ENCODE data around the gene MORN4.

The MORN4 gene

DNA sequence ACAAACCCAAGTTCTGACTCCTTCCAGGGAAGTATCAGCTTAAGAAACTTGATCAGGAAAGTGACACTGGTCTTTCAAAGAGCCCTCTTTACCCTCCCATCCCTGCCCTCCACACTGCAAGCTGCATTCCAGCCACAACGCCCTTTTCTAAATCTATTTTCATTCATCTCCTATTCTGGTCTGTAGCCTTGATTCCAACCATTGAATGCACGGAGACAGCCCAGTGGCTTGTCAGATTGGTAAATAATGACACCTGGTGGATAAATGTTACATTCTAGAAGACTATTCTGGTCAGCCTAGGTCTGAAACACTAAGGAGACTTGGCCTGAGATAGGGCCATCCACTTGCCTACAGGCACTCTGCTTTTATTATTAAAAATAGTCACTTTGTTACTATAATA, 20.9 kb downstream of the MORN4 start:
- H3K36me3 ChIP-seq (ENCODE audit: insufficient read depth, low read length), result no peaks in the 10 kb centered on the region
- no peak overlapping the region for H3K9ac ChIP-seq (ENCODE audit: low read length)
- no peaks in the 10 kb centered on the region for H3K79me2 ChIP-seq (ENCODE audit: insufficient read depth, low read length)
- no peak overlapping the region for H3K4me2 ChIP-seq (ENCODE audit: low read length)
- H3K27ac ChIP-seq (ENCODE audit: low read depth, low read length, poor library complexity, severe bottlenecking), result no peak overlapping the region
- H2AFZ ChIP-seq (ENCODE audit: low read length), result no peak overlapping the region
- H4K20me1 ChIP-seq (ENCODE audit: insufficient read depth, low read length), result no peaks in the 10 kb centered on the region
- H3F3A ChIP-seq (ENCODE audit: insufficient read depth, low read length), result no peaks in the 10 kb centered on the region
- H3K4me1 ChIP-seq (ENCODE audit: insufficient read depth, low read length, severe bottlenecking), result no peaks in the 10 kb centered on the region
- no peaks in the 10 kb centered on the region for H3K27me3 ChIP-seq (ENCODE audit: insufficient read depth, low read length)
- no peak overlapping the region for H3K4me3 ChIP-seq (ENCODE audit: low read depth, low read length, poor library complexity, severe bottlenecking)
- H3K9me3 ChIP-seq (ENCODE audit: low read length), result no peaks in the 10 kb centered on the region
- TF ChIP-seq, protein P1, sequence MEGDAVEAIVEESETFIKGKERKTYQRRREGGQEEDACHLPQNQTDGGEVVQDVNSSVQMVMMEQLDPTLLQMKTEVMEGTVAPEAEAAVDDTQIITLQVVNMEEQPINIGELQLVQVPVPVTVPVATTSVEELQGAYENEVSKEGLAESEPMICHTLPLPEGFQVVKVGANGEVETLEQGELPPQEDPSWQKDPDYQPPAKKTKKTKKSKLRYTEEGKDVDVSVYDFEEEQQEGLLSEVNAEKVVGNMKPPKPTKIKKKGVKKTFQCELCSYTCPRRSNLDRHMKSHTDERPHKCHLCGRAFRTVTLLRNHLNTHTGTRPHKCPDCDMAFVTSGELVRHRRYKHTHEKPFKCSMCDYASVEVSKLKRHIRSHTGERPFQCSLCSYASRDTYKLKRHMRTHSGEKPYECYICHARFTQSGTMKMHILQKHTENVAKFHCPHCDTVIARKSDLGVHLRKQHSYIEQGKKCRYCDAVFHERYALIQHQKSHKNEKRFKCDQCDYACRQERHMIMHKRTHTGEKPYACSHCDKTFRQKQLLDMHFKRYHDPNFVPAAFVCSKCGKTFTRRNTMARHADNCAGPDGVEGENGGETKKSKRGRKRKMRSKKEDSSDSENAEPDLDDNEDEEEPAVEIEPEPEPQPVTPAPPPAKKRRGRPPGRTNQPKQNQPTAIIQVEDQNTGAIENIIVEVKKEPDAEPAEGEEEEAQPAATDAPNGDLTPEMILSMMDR (IDR thresholded peaks at IDR 0.05; ENCODE audit: low read length), result peak; percentile 36; the same call in 1 of the 2 replicates
- TF ChIP-seq EZH2 (IDR thresholded peaks at IDR 0.05; ENCODE audit: borderline replicate concordance, low read length), result no peak
- no peaks in the 10 kb centered on the region for H3K9me2 ChIP-seq (ENCODE audit: low read depth, low read length)

DNA sequence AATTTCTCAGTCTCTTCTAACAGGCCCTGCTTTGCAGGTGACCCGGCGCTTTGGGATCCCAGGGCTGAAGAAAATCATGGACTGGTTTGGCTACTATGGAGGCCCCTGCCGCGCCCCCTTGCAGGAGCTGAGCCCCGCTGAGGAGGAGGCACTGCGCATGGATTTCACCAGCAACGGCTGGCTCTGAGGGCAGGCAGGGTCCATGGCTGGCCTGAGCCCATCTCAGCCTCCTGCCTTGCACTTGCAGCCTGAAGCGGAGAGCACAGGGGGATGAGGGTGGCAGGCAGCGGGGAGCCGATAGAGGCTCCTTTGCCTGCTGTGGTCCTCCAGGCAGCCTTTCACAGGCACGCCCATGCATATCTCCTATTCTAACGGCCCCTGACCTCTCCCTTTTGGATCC, 21.8 kb downstream of the MORN4 start:
- Histone ChIP-seq H3K36me3 (ENCODE audit: insufficient read depth, low read length) (no peaks in the 10 kb centered on the region), H3K9me2 (ENCODE audit: low read depth, low read length) (no peaks in the 10 kb centered on the region), H3K9ac (ENCODE audit: low read length) (no peak overlapping the region), H2AFZ (ENCODE audit: low read length) (no peak overlapping the region), H3K79me2 (ENCODE audit: insufficient read depth, low read length) (no peaks in the 10 kb centered on the region), H3K27me3 (ENCODE audit: insufficient read depth, low read length) (no peaks in the 10 kb centered on the region), H3K4me1 (ENCODE audit: insufficient read depth, low read length, severe bottlenecking) (no peaks in the 10 kb centered on the region), H3F3A (ENCODE audit: insufficient read depth, low read length) (no peaks in the 10 kb centered on the region), H3K9me3 (ENCODE audit: low read length) (no peaks in the 10 kb centered on the region), H3K27ac (ENCODE audit: low read depth, low read length, poor library complexity, severe bottlenecking) (no peak overlapping the region), H3K4me3 (ENCODE audit: low read depth, low read length, poor library complexity, severe bottlenecking) (no peak overlapping the region), H4K20me1 (ENCODE audit: insufficient read depth, low read length) (no peaks in the 10 kb centered on the region), H3K4me2 (ENCODE audit: low read length) (no peak overlapping the region)
- TF ChIP-seq EZH2 (IDR thresholded peaks at IDR 0.05; ENCODE audit: borderline replicate concordance, low read length), result no peak
- TF ChIP-seq, protein P1 (IDR thresholded peaks at IDR 0.05; ENCODE audit: low read length), result no peak

- Histone ChIP-seq H3K4me2 (ENCODE audit: low read length) (no peak overlapping the region), H3K36me3 (ENCODE audit: insufficient read depth, low read length) (no peaks in the 10 kb centered on the region), H3F3A (ENCODE audit: insufficient read depth, low read length) (no peaks in the 10 kb centered on the region), H4K20me1 (ENCODE audit: insufficient read depth, low read length) (no peaks in the 10 kb centered on the region), H2AFZ (ENCODE audit: low read length) (no peak overlapping the region), H3K4me1 (ENCODE audit: insufficient read depth, low read length, severe bottlenecking) (no peaks in the 10 kb centered on the region), H3K9ac (ENCODE audit: low read length) (no peak overlapping the region), H3K79me2 (ENCODE audit: insufficient read depth, low read length) (no peaks in the 10 kb centered on the region), H3K9me2 (ENCODE audit: low read depth, low read length) (no peaks in the 10 kb centered on the region), H3K27ac (ENCODE audit: low read depth, low read length, poor library complexity, severe bottlenecking) (no peak overlapping the region), H3K9me3 (ENCODE audit: low read length) (no peaks in the 10 kb centered on the region), H3K4me3 (ENCODE audit: low read depth, low read length, poor library complexity, severe bottlenecking) (no peak overlapping the region), H3K27me3 (ENCODE audit: insufficient read depth, low read length) (no peaks in the 10 kb centered on the region)
- no peak for TF ChIP-seq EZH2 (IDR thresholded peaks at IDR 0.05; ENCODE audit: borderline replicate concordance, low read length)
- TF ChIP-seq, protein P1 (IDR thresholded peaks at IDR 0.05; ENCODE audit: low read length), result no peak
Observed at GRCh38 chr10:97608991-97609561, 24.2 kb downstream of the MORN4 start.
